Measurements from ENCODE around the gene NEK6.
A peak's percentile ranks its signal among the peaks of the same experiment; 100 is the strongest.

The NEK6 gene

GRCh38 chr9:124228516-124228915 is 29.2 kb upstream of the NEK6 start:
- no peak for DNase-seq
- Histone ChIP-seq H3K18ac (ENCODE audit: low read depth in 1 of 2, low read length in 2 of 2) (peak overlapping the region in 1 of 2 experiments; percentile 12), H2BK12ac (ENCODE audit: low read length in 2 of 2) (no peak overlapping the region), H4K8ac (ENCODE audit: low read length) (no peak overlapping the region), H2AFZ (ENCODE audit: low read depth, low read length) (no peak overlapping the region), H3K14ac (ENCODE audit: low read length in 2 of 2) (no peak overlapping the region), H3K36me3 (ENCODE audit: control insufficient read depth in 1 of 2, insufficient read depth in 2 of 2, low read depth in 1 of 2, low read length in 2 of 2) (no peaks in the 10 kb centered on the region), H3K27me3 (ENCODE audit: control insufficient read depth in 1 of 2, insufficient read depth in 1 of 2, low read length in 2 of 2) (no peaks in the 10 kb centered on the region), H3K27ac (ENCODE audit: low read length, poor library complexity, severe bottlenecking) (no peak overlapping the region), H3K4me1 (ENCODE audit: control insufficient read depth, insufficient read depth, low read depth, low read length) (no peaks in the 10 kb centered on the region), H3K79me1 (replicated peaks; ENCODE audit: low read length, poor library complexity, severe bottlenecking) (no peaks in the 10 kb centered on the region), H3K9ac (ENCODE audit: low read length) (no peak overlapping the region), H3K9me3 (ENCODE audit: control insufficient read depth, low read length) (no peaks in the 10 kb centered on the region), H3K23ac (ENCODE audit: low read length in 2 of 2) (no peak overlapping the region), H2BK15ac (ENCODE audit: low read depth, poor library complexity, severe bottlenecking) (no peak overlapping the region), H3K4ac (ENCODE audit: low read depth in 1 of 2, low read length in 2 of 2) (no peak overlapping the region), H4K91ac (ENCODE audit: low read length) (no peak overlapping the region), H2BK120ac (ENCODE audit: low read depth, low read length) (no peak overlapping the region), H3K4me2 (ENCODE audit: low read length, poor library complexity, severe bottlenecking) (no peak overlapping the region), H2BK5ac (ENCODE audit: low read depth, low read length, poor library complexity, severe bottlenecking) (no peak overlapping the region), H2AK5ac (ENCODE audit: low read length, severe bottlenecking) (no peak overlapping the region), H3K4me3 (ENCODE audit: insufficient read depth in 1 of 2, low read depth in 1 of 2, low read length in 2 of 2) (no peak overlapping the region)
- 94% methylated on average over 2 of the region's 2 CpGs for WGBS

GRCh38 chr9:124231095-124231737 is 26.5 kb upstream of the NEK6 start:
- H3K14ac ChIP-seq (ENCODE audit: low read length in 2 of 2), result no peak overlapping the region
- no peak overlapping the region for H2AK5ac ChIP-seq (ENCODE audit: low read length, severe bottlenecking)
- H3K4me2 ChIP-seq (ENCODE audit: low read length, poor library complexity, severe bottlenecking), result no peak overlapping the region
- H4K91ac ChIP-seq (ENCODE audit: low read length), result no peak overlapping the region
- H2BK12ac ChIP-seq (ENCODE audit: low read length in 2 of 2), result no peak overlapping the region
- H3K4ac ChIP-seq (ENCODE audit: low read depth in 1 of 2, low read length in 2 of 2), result no peak overlapping the region
- H3K4me1 ChIP-seq (ENCODE audit: control insufficient read depth, insufficient read depth, low read depth, low read length), result no peaks in the 10 kb centered on the region
- H2BK15ac ChIP-seq (ENCODE audit: low read depth, poor library complexity, severe bottlenecking), result no peak overlapping the region
- no peaks in the 10 kb centered on the region for H3K9me3 ChIP-seq (ENCODE audit: control insufficient read depth, low read length)
- no peaks in the 10 kb centered on the region for H3K36me3 ChIP-seq (ENCODE audit: control insufficient read depth in 1 of 2, insufficient read depth in 2 of 2, low read depth in 1 of 2, low read length in 2 of 2)
- no peak overlapping the region for H2BK120ac ChIP-seq (ENCODE audit: low read depth, low read length)
- H3K79me1 ChIP-seq (replicated peaks; ENCODE audit: low read length, poor library complexity, severe bottlenecking), result no peaks in the 10 kb centered on the region
- H3K18ac ChIP-seq (ENCODE audit: low read depth in 1 of 2, low read length in 2 of 2), result no peak overlapping the region
- no peak for DNase-seq
- H2BK5ac ChIP-seq (ENCODE audit: low read depth, low read length, poor library complexity, severe bottlenecking), result no peak overlapping the region
- 92% methylated on average over 8 of the region's 8 CpGs for WGBS
- H3K9ac ChIP-seq (ENCODE audit: low read length), result no peak overlapping the region
- no peak overlapping the region for H3K27ac ChIP-seq (ENCODE audit: low read length, poor library complexity, severe bottlenecking)
- no peaks in the 10 kb centered on the region for H3K27me3 ChIP-seq (ENCODE audit: control insufficient read depth in 1 of 2, insufficient read depth in 1 of 2, low read length in 2 of 2)
- no peak overlapping the region for H3K4me3 ChIP-seq (ENCODE audit: insufficient read depth in 1 of 2, low read depth in 1 of 2, low read length in 2 of 2)
- no peak overlapping the region for H2AFZ ChIP-seq (ENCODE audit: low read depth, low read length)
- H3K23ac ChIP-seq (ENCODE audit: low read length in 2 of 2), result no peak overlapping the region
- no peak overlapping the region for H4K8ac ChIP-seq (ENCODE audit: low read length)

- Histone ChIP-seq H3K27me3 (ENCODE audit: control insufficient read depth in 1 of 2, insufficient read depth in 1 of 2, low read length in 2 of 2) (no peaks in the 10 kb centered on the region), H4K8ac (ENCODE audit: low read length) (no peak overlapping the region), H4K91ac (ENCODE audit: low read length) (no peak overlapping the region), H2BK15ac (ENCODE audit: low read depth, poor library complexity, severe bottlenecking) (no peak overlapping the region), H3K79me1 (replicated peaks; ENCODE audit: low read length, poor library complexity, severe bottlenecking) (no peaks in the 10 kb centered on the region), H3K14ac (ENCODE audit: low read length in 2 of 2) (no peak overlapping the region), H3K27ac (ENCODE audit: low read length, poor library complexity, severe bottlenecking) (no peak overlapping the region), H3K9ac (ENCODE audit: low read length) (no peak overlapping the region), H2BK12ac (ENCODE audit: low read length in 2 of 2) (no peak overlapping the region), H2AK5ac (ENCODE audit: low read length, severe bottlenecking) (no peak overlapping the region), H3K4me1 (ENCODE audit: control insufficient read depth, insufficient read depth, low read depth, low read length) (peaks cover 5% of the 10 kb centered on the region), H3K18ac (ENCODE audit: low read depth in 1 of 2, low read length in 2 of 2) (no peak overlapping the region), H3K9me3 (ENCODE audit: control insufficient read depth, low read length) (no peaks in the 10 kb centered on the region), H3K36me3 (ENCODE audit: control insufficient read depth in 1 of 2, insufficient read depth in 2 of 2, low read depth in 1 of 2, low read length in 2 of 2) (no peaks in the 10 kb centered on the region), H3K4ac (ENCODE audit: low read depth in 1 of 2, low read length in 2 of 2) (no peak overlapping the region), H2AFZ (ENCODE audit: low read depth, low read length) (no peak overlapping the region), H3K4me3 (ENCODE audit: insufficient read depth in 1 of 2, low read depth in 1 of 2, low read length in 2 of 2) (no peak overlapping the region), H3K23ac (ENCODE audit: low read length in 2 of 2) (peak overlapping the region in 1 of 2 experiments; percentile 10), H3K4me2 (ENCODE audit: low read length, poor library complexity, severe bottlenecking) (no peak overlapping the region), H2BK5ac (ENCODE audit: low read depth, low read length, poor library complexity, severe bottlenecking) (no peak overlapping the region), H2BK120ac (ENCODE audit: low read depth, low read length) (no peak overlapping the region)
- 90% methylated on average over 4 of the region's 5 CpGs for WGBS
- DNase-seq, result no peak
Observed at GRCh38 chr9:124238546-124239140, 19.1 kb upstream of the NEK6 start.

GRCh38 chr9:124239249-124240073 is 18.3 kb upstream of the NEK6 start:
- Histone ChIP-seq H3K4me1 (ENCODE audit: control insufficient read depth, insufficient read depth, low read depth, low read length) (peaks cover 5% of the 10 kb centered on the region), H3K79me1 (replicated peaks; ENCODE audit: low read length, poor library complexity, severe bottlenecking) (no peaks in the 10 kb centered on the region), H2BK5ac (ENCODE audit: low read depth, low read length, poor library complexity, severe bottlenecking) (no peak overlapping the region), H3K9ac (ENCODE audit: low read length) (no peak overlapping the region), H3K4me2 (ENCODE audit: low read length, poor library complexity, severe bottlenecking) (no peak overlapping the region), H3K27ac (ENCODE audit: low read length, poor library complexity, severe bottlenecking) (no peak overlapping the region), H3K4ac (ENCODE audit: low read depth in 1 of 2, low read length in 2 of 2) (no peak overlapping the region), H3K9me3 (ENCODE audit: control insufficient read depth, low read length) (no peaks in the 10 kb centered on the region), H2AK5ac (ENCODE audit: low read length, severe bottlenecking) (no peak overlapping the region), H3K27me3 (ENCODE audit: control insufficient read depth in 1 of 2, insufficient read depth in 1 of 2, low read length in 2 of 2) (no peaks in the 10 kb centered on the region), H4K91ac (ENCODE audit: low read length) (no peak overlapping the region), H2BK120ac (ENCODE audit: low read depth, low read length) (no peak overlapping the region), H3K18ac (ENCODE audit: low read depth in 1 of 2, low read length in 2 of 2) (no peak overlapping the region), H3K4me3 (ENCODE audit: insufficient read depth in 1 of 2, low read depth in 1 of 2, low read length in 2 of 2) (no peak overlapping the region), H3K14ac (ENCODE audit: low read length in 2 of 2) (peak overlapping the region in 1 of 2 experiments; percentile 29), H3K23ac (ENCODE audit: low read length in 2 of 2) (no peak overlapping the region), H4K8ac (ENCODE audit: low read length) (no peak overlapping the region), H2BK12ac (ENCODE audit: low read length in 2 of 2) (no peak overlapping the region), H2AFZ (ENCODE audit: low read depth, low read length) (no peak overlapping the region), H2BK15ac (ENCODE audit: low read depth, poor library complexity, severe bottlenecking) (no peak overlapping the region), H3K36me3 (ENCODE audit: control insufficient read depth in 1 of 2, insufficient read depth in 2 of 2, low read depth in 1 of 2, low read length in 2 of 2) (no peaks in the 10 kb centered on the region)
- no peak for DNase-seq
- WGBS, result 86% methylated on average over 7 of the region's 7 CpGs

Measured in mesenchymal stem cell (in vitro differentiated cells and primary cell).